Activated T-cell treated with anti-CD3 and anti-CD28 coated beads, Interleukin-2, amount 50 U/mL, for 4 hours (primary cell): ENCODE results near the gene FBXO48. TPM values are rescaled to one million over a fixed set of nuclear protein-coding genes. Genes with fewer than 3 reads are reported as not detected.
A peak's percentile ranks its signal among the peaks of the same experiment; 100 is the strongest.

Experiments used
- ATAC-seq, 2 donors: fragments of 200-7000 bp; cut with Tn5 transposase; one replicate each; pipeline ENCODE4 v1.10.0; 2021
- DNase-seq: peaks from one replicate; pipeline ENCODE4 v3.0.0-alpha.2; 2020
- H3K27me3 Mint-ChIP-seq: one replicate; pipeline ENCODE4 v1.8.0; 2021; ENCODE audit warnings: low read depth, mixed read lengths
- H3K36me3 Mint-ChIP-seq: one replicate; pipeline ENCODE4 v1.8.0; 2022; ENCODE audit warnings: mixed read lengths; ENCODE audit not compliant: insufficient read depth
- H3K4me1 Mint-ChIP-seq: one replicate; pipeline ENCODE4 v1.8.0; 2021; ENCODE audit warnings: low read depth, mixed read lengths
- H3K4me3 Mint-ChIP-seq: one replicate; pipeline ENCODE4 v1.8.0; 2021; ENCODE audit warnings: mild to moderate bottlenecking, moderate library complexity, mixed read lengths
- H3K9me3 Mint-ChIP-seq: one replicate; pipeline ENCODE4 v1.8.0; 2021; ENCODE audit warnings: mixed read lengths
- total RNA-seq, 3 donors: library from RNA; stranded (reverse); gene quantifications; one replicate each; pipeline ENCODE4 v1.2.1, GENCODE V29; 2021

Gene FBXO48
- total RNA-seq, 3 donors from 2014 or later = 0.43 to 0.87 (median 0.66) TPM

DNA sequence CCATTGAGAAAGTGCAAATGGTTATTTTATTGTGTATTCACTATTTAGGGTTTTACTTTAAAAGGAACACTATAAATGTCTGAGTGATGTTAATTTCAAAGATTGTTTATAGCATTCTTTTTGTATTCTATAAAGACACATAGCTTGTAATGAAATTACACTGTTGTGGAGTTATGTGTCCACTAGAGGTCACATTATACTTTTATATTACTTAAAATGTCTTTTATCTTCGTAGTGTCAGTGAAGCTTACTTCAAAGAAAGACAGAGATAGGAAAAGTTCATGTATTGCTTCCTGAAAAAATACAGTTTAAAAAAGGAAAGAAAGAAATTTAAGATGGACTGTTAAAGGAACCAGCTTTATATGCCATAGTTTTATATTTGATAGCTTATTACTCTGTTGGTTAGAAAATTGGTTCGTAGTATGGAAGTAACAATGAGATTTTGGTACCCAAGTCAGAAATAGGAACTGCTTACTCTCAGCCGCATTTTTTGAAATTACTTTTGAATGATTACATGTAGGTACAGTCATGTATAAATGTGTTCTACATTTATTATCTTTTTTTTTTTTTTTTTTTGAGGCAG, 20.8 kb upstream of the FBXO48 start:
- ATAC-seq (no peak), DNase-seq (no peak)
- H3K36me3 Mint-ChIP-seq = no peaks in the 10 kb centered on the region
- no peaks in the 10 kb centered on the region for H3K9me3 Mint-ChIP-seq
- H3K4me3 Mint-ChIP-seq = no peak overlapping the region
- peaks cover 3% of the 10 kb centered on the region for H3K4me1 Mint-ChIP-seq
- no peaks in the 10 kb centered on the region for H3K27me3 Mint-ChIP-seq

DNA sequence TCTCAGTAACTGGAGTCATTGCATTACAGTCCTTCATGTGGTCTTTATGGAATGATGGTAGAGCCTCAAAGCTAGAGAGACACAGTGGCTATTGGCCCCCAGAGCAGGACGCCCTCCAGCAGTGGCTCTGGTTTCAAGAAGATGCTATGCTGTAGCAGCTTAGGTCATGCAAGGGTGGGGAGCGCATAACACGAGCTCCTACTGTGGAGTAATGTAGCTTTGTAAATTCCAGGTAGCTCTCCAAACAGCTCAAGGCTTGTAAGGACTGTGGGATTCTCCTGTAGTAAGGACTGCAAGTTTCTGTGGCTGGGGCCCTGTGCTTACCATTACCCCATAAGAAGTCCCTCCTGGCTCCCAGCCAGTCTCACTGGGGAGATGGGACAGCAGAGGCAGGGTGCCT, 15.9 kb upstream of the FBXO48 start:
- ATAC-seq (no peak), DNase-seq (no peak)
- peaks cover 2% of the 10 kb centered on the region for H3K4me1 Mint-ChIP-seq
- no peak overlapping the region for H3K4me3 Mint-ChIP-seq
- no peaks in the 10 kb centered on the region for H3K9me3 Mint-ChIP-seq
- no peaks in the 10 kb centered on the region for H3K36me3 Mint-ChIP-seq
- no peaks in the 10 kb centered on the region for H3K27me3 Mint-ChIP-seq

DNA sequence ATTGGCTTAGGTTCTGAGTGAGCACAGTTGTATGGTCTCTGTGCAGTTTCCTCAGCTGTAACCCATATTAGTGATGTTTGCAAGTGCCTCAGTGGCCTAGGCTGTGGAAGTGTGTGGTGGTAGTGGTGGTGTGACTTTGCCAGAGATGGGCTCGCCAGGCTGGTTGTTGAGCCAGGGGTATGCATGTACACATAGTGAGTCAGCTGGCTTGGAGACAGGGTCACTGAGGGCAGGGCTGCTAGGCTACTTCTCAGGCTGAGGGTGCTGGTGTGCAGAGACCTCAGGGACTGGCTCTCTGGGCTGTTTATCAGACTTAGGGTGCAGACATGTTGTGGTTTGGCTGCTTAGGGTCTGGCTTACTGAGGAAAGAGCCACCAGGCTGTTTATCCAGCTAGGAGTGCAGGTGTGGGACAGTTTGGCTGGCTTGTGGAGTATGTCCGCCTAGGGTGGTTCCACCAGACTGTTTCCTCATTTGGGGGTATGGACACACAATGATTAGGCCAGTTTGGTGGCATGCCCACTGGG, 15.3 kb upstream of the FBXO48 start:
- Mint-ChIP-seq H3K4me3 (no peak overlapping the region), H3K4me1 (no peaks in the 10 kb centered on the region), H3K36me3 (no peaks in the 10 kb centered on the region), H3K27me3 (no peaks in the 10 kb centered on the region), H3K9me3 (no peaks in the 10 kb centered on the region)
- no peak for DNase-seq
- no peak for ATAC-seq

DNA sequence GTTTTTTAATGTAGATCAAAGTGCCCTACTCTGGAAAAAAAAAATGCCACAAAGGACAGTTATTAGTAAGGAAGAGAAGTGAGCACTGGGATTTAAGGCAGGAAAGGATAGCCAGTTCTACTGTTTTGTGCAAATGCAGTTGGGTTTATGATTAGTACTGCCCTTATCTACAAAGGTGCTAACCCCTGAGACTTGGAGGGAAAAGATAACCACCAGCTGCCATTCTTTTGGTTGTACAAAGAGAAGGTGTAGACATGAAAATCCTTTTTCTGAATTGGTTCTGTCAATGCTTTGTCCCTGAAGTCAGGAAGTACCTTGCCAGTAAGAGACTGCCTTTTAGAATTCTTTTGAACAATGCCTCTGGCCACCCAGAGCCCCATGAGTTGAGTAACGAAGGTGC, 11.6 kb upstream of the FBXO48 start:
- Mint-ChIP-seq H3K4me3 (no peak overlapping the region), H3K4me1 (no peaks in the 10 kb centered on the region), H3K27me3 (no peaks in the 10 kb centered on the region), H3K36me3 (no peaks in the 10 kb centered on the region), H3K9me3 (no peaks in the 10 kb centered on the region)
- ATAC-seq = no peak
- no peak for DNase-seq

DNA sequence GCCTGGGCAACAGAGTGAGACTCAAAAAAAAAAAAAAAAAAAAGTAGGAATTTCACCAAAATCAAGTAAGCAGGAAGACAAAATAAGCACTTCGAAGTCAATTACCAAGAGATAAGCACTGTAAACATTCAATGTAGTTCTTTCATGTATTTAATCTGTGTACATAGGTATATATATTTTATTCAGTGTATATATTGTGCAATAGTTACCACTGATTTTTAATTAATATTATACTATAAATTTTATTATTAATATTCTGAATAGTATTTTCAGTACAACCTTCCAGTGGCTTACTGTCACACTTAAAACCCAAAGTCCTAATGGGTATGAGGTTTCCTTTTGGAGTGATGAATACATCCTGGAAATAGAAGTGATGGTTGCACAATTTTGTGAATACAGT, 9.4 kb upstream of the FBXO48 start:
- DNase-seq (no peak), ATAC-seq (no peak)
- Mint-ChIP-seq H3K27me3 (no peaks in the 10 kb centered on the region), H3K4me3 (no peak overlapping the region), H3K4me1 (no peaks in the 10 kb centered on the region), H3K9me3 (no peaks in the 10 kb centered on the region), H3K36me3 (no peaks in the 10 kb centered on the region)

DNA sequence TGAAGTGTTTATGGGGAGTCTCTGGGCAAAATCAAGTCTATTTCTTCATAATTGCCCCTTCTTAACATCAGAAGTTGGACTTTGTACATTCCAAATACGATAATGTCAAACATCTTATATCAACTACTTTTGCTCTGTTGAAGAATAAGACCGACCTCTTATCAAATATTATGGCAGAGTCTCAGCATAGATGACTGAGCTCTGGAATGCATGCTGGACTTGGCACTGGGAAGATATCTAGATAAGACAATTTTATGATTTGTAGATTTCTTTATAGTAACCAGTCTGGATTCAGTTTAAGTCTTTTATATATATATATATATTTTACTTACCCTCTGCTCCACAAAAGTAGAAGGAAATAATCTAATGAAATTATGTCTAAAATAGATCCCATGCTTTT, 8.5 kb upstream of the FBXO48 start:
- no peaks in the 10 kb centered on the region for H3K36me3 Mint-ChIP-seq
- DNase-seq (no peak), ATAC-seq (no peak)
- H3K4me1 Mint-ChIP-seq = no peaks in the 10 kb centered on the region
- H3K4me3 Mint-ChIP-seq = no peak overlapping the region
- H3K27me3 Mint-ChIP-seq = no peaks in the 10 kb centered on the region
- no peaks in the 10 kb centered on the region for H3K9me3 Mint-ChIP-seq

DNA sequence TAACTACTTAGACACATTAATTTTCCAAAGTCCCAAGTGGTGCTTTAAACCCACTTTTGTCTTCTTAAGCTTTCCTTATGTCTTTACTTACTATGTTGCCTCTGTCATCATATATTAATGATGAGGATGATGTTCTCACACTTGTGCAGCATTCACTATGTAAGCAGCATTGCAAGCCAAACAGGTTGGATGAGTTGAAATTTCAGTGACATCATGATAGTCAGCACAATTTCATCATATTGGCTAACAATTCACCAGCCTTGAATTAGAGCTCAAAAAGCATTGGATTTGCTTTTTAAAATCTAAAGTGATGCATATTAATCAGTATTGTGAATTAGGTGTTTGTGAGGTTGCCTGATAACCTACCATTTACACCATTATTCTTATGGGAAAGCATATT, 8.0 kb upstream of the FBXO48 start:
- ATAC-seq (no peak), DNase-seq (no peak)
- Mint-ChIP-seq H3K4me1 (no peaks in the 10 kb centered on the region), H3K36me3 (no peaks in the 10 kb centered on the region), H3K27me3 (no peaks in the 10 kb centered on the region), H3K4me3 (no peak overlapping the region), H3K9me3 (no peaks in the 10 kb centered on the region)

DNA sequence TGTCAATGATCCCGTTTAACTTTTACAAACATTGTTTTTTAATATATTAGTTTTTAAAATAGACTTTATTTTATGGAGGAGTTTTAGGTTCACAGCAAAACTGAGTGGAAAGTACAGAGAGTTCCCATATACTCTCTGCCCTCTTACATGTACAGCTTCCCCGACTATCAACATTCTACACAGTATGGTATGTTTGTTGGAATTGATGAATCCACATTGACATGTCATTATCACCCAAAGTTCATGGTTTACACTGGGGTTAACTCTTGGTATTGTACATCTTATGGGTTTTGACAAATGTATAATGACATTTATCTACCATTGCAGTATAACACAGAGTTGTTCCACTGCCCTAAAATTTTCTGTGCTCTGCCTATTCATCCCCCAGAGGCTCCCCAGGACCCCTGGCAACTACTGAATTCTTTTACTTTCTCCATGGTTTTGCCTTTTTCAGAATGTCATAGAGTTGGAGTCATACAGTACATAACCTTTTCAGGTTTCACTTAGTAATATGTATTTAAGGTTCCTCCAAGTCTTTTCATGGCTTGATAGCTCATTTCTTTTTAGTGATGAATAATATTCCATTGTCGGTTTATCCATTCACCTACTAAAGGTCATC, 5.8 kb upstream of the FBXO48 start:
- H3K27me3 Mint-ChIP-seq = no peaks in the 10 kb centered on the region
- H3K9me3 Mint-ChIP-seq = no peaks in the 10 kb centered on the region
- no peaks in the 10 kb centered on the region for H3K36me3 Mint-ChIP-seq
- H3K4me1 Mint-ChIP-seq = peaks cover 13% of the 10 kb centered on the region
- no peak overlapping the region for H3K4me3 Mint-ChIP-seq
- DNase-seq = no peak
- ATAC-seq = no peak

DNA sequence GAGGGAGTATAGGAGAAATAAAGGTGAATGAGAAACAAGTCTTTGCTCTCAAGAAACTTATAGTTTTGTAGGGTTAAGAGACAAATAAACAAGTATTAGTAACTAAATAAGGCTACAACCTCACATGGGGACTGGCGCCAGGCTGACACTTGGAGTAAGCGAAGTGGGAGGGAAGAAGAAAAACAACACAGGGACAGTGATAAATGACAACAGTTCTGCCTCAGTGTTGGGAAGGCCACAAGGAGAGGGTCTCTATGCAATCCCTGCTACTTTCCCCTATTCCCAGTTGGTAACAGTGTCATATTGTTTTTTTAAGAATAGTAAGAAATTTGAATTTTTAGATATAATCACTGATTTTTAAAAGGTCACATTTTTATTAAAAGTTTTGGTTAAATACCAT, 4.3 kb upstream of the FBXO48 start:
- DNase-seq = no peak
- Mint-ChIP-seq H3K4me3 (no peak overlapping the region), H3K27me3 (no peaks in the 10 kb centered on the region), H3K9me3 (no peaks in the 10 kb centered on the region), H3K4me1 (peaks cover 18% of the 10 kb centered on the region), H3K36me3 (no peaks in the 10 kb centered on the region)
- ATAC-seq = no peak

DNA sequence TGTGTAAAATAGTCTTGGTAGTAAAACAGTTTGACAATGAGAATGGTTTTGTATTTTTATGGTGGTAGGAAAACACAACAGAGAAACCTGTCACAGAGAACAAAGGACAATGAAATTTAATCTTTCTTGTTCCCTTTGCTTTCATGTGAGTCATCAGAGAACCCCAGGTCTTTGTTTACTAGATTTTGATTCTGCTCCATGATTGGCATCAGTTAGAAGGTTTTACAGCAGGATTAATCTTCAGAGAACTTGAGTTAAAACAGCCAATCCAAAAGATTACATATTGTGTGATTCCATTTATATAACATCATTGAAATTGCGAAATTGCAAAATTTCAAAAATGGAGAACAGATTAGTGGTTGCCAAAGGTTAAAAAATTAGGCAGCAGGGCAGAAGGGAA, 2.8 kb upstream of the FBXO48 start:
- Mint-ChIP-seq H3K27me3 (no peaks in the 10 kb centered on the region), H3K4me3 (no peak overlapping the region), H3K36me3 (no peaks in the 10 kb centered on the region), H3K4me1 (peaks cover 31% of the 10 kb centered on the region), H3K9me3 (no peaks in the 10 kb centered on the region)
- ATAC-seq (no peak), DNase-seq (no peak)

DNA sequence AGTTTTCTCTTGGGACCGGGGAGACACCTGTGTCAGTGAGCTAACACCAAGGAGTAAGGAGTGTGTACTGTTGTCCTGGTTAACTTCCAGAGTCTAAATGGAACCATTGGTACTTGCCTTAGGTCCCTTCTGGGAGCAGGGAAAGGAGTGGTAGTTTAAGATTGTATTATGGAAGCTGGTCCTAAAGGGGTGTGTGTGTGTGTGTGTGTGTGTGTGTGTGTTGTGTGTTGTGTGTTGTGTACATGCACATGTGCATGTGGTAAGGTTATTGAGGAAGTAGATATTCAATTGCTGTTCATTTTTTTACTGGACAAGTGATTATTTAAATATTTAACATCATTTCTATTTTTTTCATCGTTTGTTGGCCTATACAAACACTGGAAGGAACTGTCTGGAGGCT, 1.7 kb upstream of the FBXO48 start:
- Mint-ChIP-seq H3K4me3 (peak overlapping the region; percentile 96), H3K4me1 (peaks cover 40% of the 10 kb centered on the region), H3K9me3 (no peaks in the 10 kb centered on the region), H3K27me3 (no peaks in the 10 kb centered on the region), H3K36me3 (no peaks in the 10 kb centered on the region)
- ATAC-seq = no peak
- DNase-seq = no peak

DNA sequence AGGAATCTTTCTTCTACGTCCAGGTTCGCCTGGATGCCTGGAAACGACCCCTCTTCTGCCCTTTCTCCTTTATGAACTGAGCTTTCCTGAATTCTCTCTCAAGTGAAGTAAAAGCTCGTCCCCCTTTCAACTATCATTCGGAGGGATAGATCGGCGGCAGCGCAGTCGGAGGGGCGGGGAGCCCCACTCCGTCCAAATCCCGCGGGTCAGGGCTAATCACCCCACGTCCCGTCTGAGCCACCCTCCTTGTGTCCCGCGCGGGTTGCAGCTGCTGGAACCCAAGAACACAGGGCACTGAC, 367 bp downstream of the FBXO48 start:
- Mint-ChIP-seq H3K4me1 (peaks cover 40% of the 10 kb centered on the region), H3K27me3 (no peaks in the 10 kb centered on the region), H3K36me3 (no peaks in the 10 kb centered on the region), H3K9me3 (no peaks in the 10 kb centered on the region), H3K4me3 (peak overlapping the region; percentile 96)
- DNase-seq (no peak), ATAC-seq (no peak)

DNA sequence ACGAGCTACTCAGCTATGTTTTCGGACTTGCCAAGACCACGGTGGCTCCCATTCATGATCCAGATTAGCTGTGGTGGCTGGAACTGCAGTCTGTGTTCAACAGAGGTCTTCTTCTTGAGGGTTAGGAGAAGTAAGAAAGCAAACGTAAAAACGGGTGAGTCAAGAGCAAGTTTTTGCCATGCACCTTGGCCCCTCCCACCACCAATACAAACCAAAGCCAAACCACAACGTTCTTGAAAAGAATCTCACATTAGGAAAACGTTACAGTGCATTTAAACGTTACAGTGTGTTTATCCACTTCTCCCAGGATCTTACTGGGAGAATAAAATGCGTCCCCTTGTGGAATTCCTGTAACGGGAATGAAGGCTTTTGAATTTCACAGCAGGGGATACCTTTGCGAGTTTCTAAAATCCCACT, 725 bp downstream of the FBXO48 start:
- Mint-ChIP-seq H3K4me3 (peak overlapping the region; percentile 96), H3K9me3 (no peaks in the 10 kb centered on the region), H3K27me3 (no peaks in the 10 kb centered on the region), H3K36me3 (no peaks in the 10 kb centered on the region), H3K4me1 (peaks cover 40% of the 10 kb centered on the region)
- DNase-seq = peak; percentile 58
- ATAC-seq = peak; percentile 19 to 20

DNA sequence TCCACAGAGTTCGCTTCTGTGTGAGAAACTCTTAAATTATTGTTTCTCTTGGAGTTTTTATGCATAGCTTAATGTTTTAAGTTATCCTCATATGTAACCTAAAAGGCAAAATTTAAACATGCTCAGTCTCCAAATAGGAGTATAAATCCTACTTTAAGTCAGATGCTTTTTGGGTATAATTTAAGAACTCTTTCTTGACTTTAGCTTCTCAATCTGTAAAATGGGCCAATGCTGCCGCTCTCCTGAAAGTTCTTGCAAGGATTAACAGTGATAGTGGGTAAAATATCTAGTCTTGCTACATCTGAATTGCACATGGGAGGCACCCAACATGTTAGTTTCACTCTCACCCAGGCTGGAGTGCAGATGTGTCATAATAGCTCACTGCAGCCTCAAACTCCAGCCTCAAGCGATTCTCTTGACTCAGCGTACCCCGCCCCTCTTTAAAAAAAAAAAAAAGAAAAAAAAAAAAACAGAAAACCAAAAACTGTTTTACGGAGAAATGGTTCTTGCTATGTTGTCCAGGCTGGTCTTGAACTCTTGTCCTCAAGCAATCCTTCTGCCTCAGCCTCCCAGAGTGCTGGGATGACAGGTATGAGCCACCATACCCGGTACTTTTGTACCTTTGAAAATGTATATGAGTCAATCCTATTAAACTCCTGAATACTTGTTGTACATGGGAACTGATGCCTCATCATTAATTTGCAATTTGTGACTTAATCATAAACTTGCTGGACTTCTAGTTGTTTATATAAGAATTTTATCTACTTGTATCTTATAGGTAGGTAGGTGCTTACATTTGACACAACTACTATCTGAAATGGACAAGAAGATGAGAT, 1.8 kb downstream of the FBXO48 start:
- peak overlapping the region; percentile 96 for H3K4me3 Mint-ChIP-seq
- peaks cover 40% of the 10 kb centered on the region for H3K4me1 Mint-ChIP-seq
- H3K36me3 Mint-ChIP-seq = no peaks in the 10 kb centered on the region
- H3K9me3 Mint-ChIP-seq = no peaks in the 10 kb centered on the region
- no peaks in the 10 kb centered on the region for H3K27me3 Mint-ChIP-seq
- DNase-seq (peak; percentile 27), ATAC-seq (peak; percentile 9 to 26)

DNA sequence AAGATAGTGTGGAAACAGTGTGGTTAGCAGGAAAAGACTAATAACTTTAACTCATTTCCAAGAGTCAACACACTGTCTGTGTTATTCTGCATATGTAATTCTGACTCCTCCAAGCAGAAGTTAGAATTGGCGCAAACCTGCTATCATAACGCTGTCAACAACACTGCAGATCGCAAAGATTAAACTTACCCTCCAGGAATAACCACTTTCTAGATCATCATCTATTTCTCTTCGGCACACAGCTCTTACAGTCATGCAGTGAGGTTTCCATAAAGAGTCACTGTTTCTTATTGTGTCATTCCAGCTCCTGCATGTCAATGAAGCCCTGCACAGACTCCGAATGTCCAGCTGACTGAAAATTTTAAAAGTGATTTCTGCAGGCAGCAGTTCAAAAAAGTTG, 2.4 kb downstream of the FBXO48 start:
- H3K27me3 Mint-ChIP-seq = no peaks in the 10 kb centered on the region
- H3K9me3 Mint-ChIP-seq = no peaks in the 10 kb centered on the region
- ATAC-seq = no peak
- H3K4me3 Mint-ChIP-seq = no peak overlapping the region
- H3K36me3 Mint-ChIP-seq = no peaks in the 10 kb centered on the region
- no peak for DNase-seq
- peaks cover 39% of the 10 kb centered on the region for H3K4me1 Mint-ChIP-seq
